Coronary artery (tissue), 2 donors: Measurements from ENCODE around the gene OXSR1.
"Not testable (repeated sequence)": the region's sequence is repeated elsewhere in the genome, so short reads cannot be mapped to it uniquely, and the experiment has no call there.

Experiments used
- DNase-seq: peaks from one replicate; pipeline ENCODE4 v3.0.0-alpha.2; 2017; ENCODE audit warnings: low spot score
- H3K27ac ChIP-seq, 2 donors: fragments of 200-600 bp; sonication (generic); one replicate each; pipeline ENCODE4 v1.5.1; 2016 to 2019
- H3K4me3 ChIP-seq: fragments of 200-600 bp; sonication (generic); 2 replicates; pipeline ENCODE4 v1.5.1; 2016; ENCODE audit warnings: mild to moderate bottlenecking, moderate library complexity
- TF ChIP-seq, protein P1 (sequence below): fragments of 200-600 bp; sonication (generic); IDR thresholded peaks from one replicate; pipeline ENCODE4 v1.5.1; 2019; ENCODE audit warnings: antibody characterized with exemption

The OXSR1 gene

DNA sequence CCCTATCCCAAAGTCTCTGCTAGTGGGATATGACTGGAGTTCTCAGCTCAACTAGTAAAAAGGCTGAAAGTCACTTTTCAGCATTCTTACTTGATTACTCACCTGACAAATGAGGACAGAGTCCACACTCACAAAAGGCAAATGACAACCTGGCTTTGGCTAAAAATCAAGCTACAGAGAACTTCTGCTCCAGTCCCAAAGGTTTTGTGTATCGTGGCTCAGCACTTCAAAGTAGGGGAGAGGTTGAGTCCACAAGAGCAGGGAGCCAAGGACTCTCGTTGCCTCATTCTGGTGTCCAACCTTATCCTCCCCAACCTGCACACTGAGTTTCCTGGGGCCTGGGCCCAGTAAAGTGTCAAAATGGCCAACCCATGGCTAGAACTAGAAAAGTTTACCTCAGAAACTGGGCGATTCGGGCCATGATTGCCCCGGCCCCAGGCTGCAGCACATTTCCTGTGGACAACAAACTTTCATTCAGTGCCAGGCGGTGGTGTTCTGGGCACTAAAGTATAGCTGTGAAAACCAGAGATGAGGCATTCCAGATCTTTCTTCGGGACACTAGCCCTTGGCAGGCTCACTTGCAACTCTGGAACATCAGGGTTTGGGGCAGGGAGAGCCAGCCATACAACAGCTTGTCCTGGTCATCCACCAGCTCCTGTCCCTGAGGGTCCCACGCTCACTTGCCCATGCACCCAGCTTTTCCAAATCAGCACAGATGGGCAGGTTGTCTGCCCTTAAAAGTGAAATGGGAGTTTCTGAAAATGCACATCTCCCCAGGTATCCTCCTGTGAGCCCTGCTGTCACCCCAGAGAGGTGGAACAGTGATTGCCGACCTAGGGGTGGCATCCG lies 31.6 kb upstream of the OXSR1 start:
- H3K27ac ChIP-seq: no peak overlapping the region
- no peak overlapping the region for H3K4me3 ChIP-seq
- peak; percentile 49 for DNase-seq
- TF ChIP-seq, protein P1, sequence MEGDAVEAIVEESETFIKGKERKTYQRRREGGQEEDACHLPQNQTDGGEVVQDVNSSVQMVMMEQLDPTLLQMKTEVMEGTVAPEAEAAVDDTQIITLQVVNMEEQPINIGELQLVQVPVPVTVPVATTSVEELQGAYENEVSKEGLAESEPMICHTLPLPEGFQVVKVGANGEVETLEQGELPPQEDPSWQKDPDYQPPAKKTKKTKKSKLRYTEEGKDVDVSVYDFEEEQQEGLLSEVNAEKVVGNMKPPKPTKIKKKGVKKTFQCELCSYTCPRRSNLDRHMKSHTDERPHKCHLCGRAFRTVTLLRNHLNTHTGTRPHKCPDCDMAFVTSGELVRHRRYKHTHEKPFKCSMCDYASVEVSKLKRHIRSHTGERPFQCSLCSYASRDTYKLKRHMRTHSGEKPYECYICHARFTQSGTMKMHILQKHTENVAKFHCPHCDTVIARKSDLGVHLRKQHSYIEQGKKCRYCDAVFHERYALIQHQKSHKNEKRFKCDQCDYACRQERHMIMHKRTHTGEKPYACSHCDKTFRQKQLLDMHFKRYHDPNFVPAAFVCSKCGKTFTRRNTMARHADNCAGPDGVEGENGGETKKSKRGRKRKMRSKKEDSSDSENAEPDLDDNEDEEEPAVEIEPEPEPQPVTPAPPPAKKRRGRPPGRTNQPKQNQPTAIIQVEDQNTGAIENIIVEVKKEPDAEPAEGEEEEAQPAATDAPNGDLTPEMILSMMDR: no peak

DNA sequence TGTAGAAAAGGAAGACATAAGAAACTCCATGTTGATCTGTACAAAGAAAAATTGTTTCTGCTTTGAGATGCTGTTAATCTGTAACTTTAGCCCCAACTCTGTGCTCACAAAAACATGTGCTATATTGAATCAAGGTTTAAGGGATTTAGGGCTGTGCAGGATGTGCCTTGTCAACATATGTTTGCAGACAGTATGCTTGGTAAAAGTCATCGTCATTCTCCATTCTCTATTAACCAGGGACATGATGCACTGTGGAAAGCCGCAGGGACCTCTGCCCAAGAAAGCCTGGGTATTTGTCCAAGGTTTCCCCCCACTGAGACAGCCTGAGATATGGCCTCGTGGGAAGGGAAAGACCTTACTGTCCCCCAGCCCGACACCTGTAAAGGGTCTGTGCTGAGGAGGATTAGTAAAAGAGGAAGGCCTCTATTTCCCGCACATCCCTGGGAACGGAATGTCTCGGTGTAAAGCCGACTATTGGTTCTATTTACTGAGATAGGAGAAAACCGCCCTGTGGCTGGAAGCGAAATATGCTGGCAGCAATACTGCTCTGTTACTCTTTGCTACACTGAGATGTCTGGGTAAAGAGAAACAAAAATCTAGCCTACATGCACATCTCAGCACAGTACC lies 30.7 kb upstream of the OXSR1 start:
- DNase-seq: peak; percentile 11
- not testable (repeated sequence) for H3K4me3 ChIP-seq, H3K27ac ChIP-seq

DNA sequence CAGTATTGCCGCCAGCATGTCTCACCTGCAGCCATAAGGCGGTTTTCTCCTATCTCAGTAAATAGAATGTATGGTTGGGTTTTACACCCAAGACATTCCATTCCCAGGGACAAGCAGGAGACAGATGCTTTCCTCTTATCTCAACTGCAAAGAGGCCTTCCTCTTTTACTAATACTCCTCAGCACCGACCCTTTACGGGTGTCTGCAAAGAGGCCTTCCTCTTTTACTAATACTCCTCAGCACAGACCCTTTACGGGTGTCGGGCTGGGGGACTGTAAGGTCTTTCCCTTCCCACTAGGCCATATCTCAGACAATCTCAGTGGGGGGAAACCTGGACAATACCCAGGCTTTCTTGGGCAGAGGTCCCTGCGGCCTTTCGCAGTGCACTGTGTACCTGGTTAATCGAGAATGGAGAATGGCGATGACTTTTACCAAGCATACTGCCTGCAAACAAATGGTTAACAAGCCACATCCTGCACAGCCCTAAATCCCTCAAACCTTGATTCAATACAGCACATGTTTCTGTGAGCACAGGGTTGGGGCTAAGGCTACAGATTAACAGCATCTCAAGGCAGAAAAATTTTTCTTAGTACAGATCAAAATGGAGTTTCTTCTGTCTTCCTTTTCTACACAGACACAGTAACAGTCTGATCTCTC lies 29.6 kb upstream of the OXSR1 start:
- DNase-seq: peak; percentile 52
- peak overlapping the region; percentile 88 for H3K4me3 ChIP-seq
- peak overlapping the region in 1 of 2 donors; percentile 88 for H3K27ac ChIP-seq

DNA sequence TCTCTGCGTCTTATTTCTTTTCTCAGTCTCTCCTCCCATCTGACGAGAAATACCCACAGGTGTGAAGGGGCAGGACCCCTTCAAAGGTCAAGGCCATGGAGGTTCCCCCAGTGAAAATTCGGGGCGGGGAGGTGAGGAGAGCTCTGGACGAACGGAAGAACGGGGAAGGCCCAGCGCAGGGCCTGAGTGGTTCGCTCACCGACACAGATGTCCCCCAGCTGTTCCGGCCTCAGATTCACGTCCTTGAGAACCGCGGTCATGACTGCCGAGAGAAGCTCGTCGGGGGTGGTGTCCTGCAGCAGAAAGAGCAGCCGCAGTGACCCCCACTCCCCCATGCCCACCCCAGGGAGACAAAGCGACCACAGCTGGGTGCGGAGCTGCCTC lies 29.0 kb upstream of the OXSR1 start:
- H3K27ac ChIP-seq: peak overlapping the region; percentile 78 to 88
- peak overlapping the region; percentile 88 for H3K4me3 ChIP-seq
- peak; percentile 79 for DNase-seq
- TF ChIP-seq, protein P1: no peak

DNA sequence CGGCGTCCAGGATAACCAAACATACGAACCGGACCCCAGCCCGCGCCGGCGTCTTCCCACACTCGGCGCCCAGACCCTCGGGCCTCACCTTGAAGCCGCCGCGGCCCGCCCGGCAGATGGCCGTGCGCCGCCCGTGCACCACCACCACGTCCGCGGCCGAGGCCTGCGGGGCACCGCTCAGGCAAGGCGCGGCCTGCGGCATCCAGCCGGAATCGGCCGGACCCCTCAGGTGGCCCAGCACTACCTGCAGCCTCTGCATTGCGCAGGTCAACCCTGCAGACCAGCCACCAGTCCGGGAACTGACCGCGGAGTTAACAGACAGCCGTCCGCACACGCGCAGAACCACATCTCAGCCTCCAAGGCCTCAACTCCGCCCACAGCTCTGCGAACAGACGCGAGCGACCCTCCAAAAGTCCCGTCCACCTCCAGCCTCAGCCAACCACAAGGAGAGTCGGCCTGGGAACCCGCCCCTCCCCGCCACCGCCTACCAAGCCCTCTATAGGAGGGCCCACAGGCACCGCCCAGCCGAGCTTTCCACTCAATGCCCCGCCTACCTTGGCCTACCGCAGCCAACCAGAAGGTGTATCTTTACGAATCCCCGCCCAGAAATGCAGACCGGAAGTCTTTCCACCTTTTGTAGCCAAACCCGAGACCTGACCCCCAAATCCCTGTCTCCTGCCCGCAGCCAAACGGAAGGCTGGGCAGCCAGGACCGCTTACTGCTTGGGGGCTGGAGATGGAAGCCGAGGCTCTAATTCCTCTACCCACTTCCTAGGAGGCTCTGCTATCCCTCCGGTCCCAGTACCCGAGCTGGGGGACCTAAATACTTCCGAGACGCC lies 28.3 kb upstream of the OXSR1 start, which contains the start of gene ACAA1:
TSS of gene ACAA1 (minus strand) at position 351 of the 838 bp plus-strand sequence. CDS start at position 259, 92 bp downstream.
- TF ChIP-seq, protein P1: no peak
- H3K27ac ChIP-seq: peak within 1 kb of the TSS; percentile 87 to 88
- peak within 1 kb of the TSS; percentile 88 for H3K4me3 ChIP-seq
- DNase-seq: peak; percentile 100

DNA sequence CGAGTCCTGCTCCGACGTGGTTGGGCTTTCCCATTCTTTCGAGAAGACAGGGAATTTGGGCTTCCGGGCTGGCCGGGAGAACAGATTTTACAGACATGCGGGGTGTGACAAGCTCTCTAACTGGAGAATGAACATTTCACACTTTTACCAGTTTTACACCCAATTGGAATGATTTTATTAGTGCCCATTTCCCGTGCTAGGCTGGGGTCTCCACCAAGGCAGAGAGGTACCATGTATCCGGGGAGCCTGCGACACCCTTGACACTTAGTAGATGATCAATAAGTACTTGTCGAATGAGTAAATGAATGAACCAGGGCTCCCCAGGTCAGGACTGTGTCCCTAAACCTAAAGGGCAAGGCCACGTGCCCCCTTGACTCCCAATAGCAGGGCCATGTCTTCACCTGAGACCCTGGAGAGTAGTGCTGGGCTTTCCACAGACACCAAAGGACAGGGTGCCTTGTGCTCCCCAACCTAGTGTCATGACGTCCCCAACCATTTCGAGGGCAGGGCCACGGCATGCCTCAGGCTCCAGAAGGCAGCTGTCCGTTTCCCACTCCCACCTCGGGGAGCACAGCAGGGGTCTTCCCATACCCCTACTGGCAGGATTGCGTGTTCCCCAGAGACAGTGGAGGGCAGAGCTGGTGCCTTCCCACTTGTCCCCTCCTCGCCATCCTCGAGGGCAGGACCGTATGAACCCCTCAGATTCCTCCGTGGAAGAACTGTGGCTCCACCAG lies 27.6 kb upstream of the OXSR1 start:
- TF ChIP-seq, protein P1: no peak
- Histone ChIP-seq H3K4me3 (peak overlapping the region; percentile 88), H3K27ac (peak overlapping the region; percentile 87 to 88)
- DNase-seq: peak; percentile 78
